HCT116 (cell line): ENCODE measurements around the gene MAP3K3. TPM values are rescaled to one million over a fixed set of nuclear protein-coding genes. Genes with fewer than 3 reads are reported as not detected.

ENCODE experiments used
- ATAC-seq: fragments of 200-7000 bp; cut with Tn5 transposase; 2 replicates; pipeline ENCODE4 v1.9.1; 2020; ENCODE audit warnings: mild to moderate bottlenecking, moderate library complexity
- BruUV-seq: library from RNA; stranded (reverse); fragments of 400-500 nt; replicated peaks from 2 replicates; lab custom pipeline; 2021; lab: Mats Ljungman, UMichigan
- CTCF ChIA-PET: fragments of 300-600 bp; sonication (Branson Sonifier 250); formaldehyde crosslinking; loops from one replicate; lab custom pipeline; 2021; ENCODE audit warnings: antibody characterized with exemption; lab: Charles Lee
- POLR2A ChIA-PET: fragments of 300-600, 350-600 bp; sonication (Branson Sonifier 250); formaldehyde crosslinking; loops from one replicate; lab custom pipeline; 2021; ENCODE audit warnings: antibody characterized with exemption; lab: Charles Lee
- RAD21 ChIA-PET, 2 experiments: fragments of 300-600 bp; sonication (Branson Sonifier 250); formaldehyde crosslinking; loops; one replicate each; lab custom pipeline; 2023; ENCODE audit warnings: low total read pairs in 2 of 2; ENCODE audit not compliant: uncharacterized antibody in 2 of 2, unreplicated experiment in 2 of 2, low non-redundant PET in 1 of 2; lab: Charles Lee
- DNase-seq: peaks from one replicate; pipeline ENCODE4 v3.0.0-alpha.2; 2010; ENCODE audit warnings: low read depth, low spot score
- H2AFZ ChIP-seq: fragments of 200-600 bp; shearing (Covaris generic), sonication (generic); 2 replicates; pipeline ENCODE4 v1.6.1; 2017; ENCODE audit warnings: low read depth, mixed run types, mixed read lengths, antibody characterized with exemption, low read length; ENCODE audit not compliant: poor library complexity, severe bottlenecking
- H3K27ac ChIP-seq: 2 replicates; pipeline ENCODE4 v1.5.1; 2012; ENCODE audit warnings: low read depth, low read length
- H3K27me3 ChIP-seq: fragments of 200-600 bp; sonication (generic); 2 replicates; pipeline ENCODE4 v1.6.1; 2016; ENCODE audit warnings: mixed run types, low read length, mixed read lengths; ENCODE audit not compliant: insufficient read depth
- H3K36me3 ChIP-seq, 2 experiments: fragments of 200-500 bp in 1 of 2; fragments of 200-600 bp in 1 of 2; sonication (Bioruptor generic) in 1 of 2; sonication (generic) in 1 of 2; 2 replicates each; pipeline versions ENCODE4 v1.5.1 to v1.6.1; 2014 to 2016; ENCODE audit warnings: low read length in 2 of 2, inconsistent platforms in 1 of 2, mixed read lengths in 1 of 2, mixed run types in 1 of 2; ENCODE audit not compliant: insufficient read depth in 2 of 2, control insufficient read depth in 1 of 2
- H3K4me1 ChIP-seq, 2 experiments: fragments of 200-600 bp in 1 of 2; sonication (generic) in 1 of 2; 2 replicates each; pipeline versions ENCODE4 v1.5.1 to v1.6.1; 2012 to 2017; ENCODE audit warnings: low read length in 2 of 2, inconsistent platforms in 1 of 2, mild to moderate bottlenecking in 1 of 2, mixed read lengths in 1 of 2, mixed run types in 1 of 2, moderate library complexity in 1 of 2; ENCODE audit not compliant: insufficient read depth in 2 of 2, control insufficient read depth in 1 of 2
- H3K4me2 ChIP-seq: fragments of 200-600 bp; sonication (generic); 2 replicates; pipeline ENCODE4 v1.6.1; 2017; ENCODE audit warnings: mixed run types, low read length, mixed read lengths
- H3K4me3 ChIP-seq, 2 experiments: fragments of 200-600 bp in 1 of 2; sonication (generic) in 1 of 2; replicated peaks in 1 of 2; 2 replicates each; pipeline ENCODE4 v1.5.1; 2011 to 2016; ENCODE audit warnings: low read length in 2 of 2, control low read depth in 1 of 2, low read depth in 1 of 2, mild to moderate bottlenecking in 1 of 2, mixed read lengths in 1 of 2, mixed run types in 1 of 2
- H3K79me2 ChIP-seq: fragments of 200-600 bp; sonication (generic); 2 replicates; pipeline ENCODE4 v1.6.1; 2017; ENCODE audit warnings: mild to moderate bottlenecking, mixed run types, low read length, moderate library complexity, mixed read lengths; ENCODE audit not compliant: insufficient read depth
- H3K9ac ChIP-seq: fragments of 200-600 bp; sonication (generic); 2 replicates; pipeline ENCODE4 v1.6.1; 2016; ENCODE audit warnings: low read length, mixed read lengths
- H3K9me2 ChIP-seq: fragments of 200-600 bp; sonication (generic), shearing (Covaris generic); 2 replicates; pipeline ENCODE4 v1.6.1; 2017; ENCODE audit warnings: mixed run types, mild to moderate bottlenecking, moderate library complexity; ENCODE audit not compliant: insufficient read depth
- H3K9me3 ChIP-seq, 2 experiments: fragments of 200-500 bp in 1 of 2; fragments of 200-600 bp in 1 of 2; sonication (Bioruptor generic) in 1 of 2; sonication (generic) in 1 of 2; 2 replicates each; pipeline ENCODE4 v1.6.1; 2014 to 2017; ENCODE audit warnings: low read length in 2 of 2, mixed read lengths in 2 of 2, inconsistent platforms in 1 of 2, low read depth in 1 of 2, mild to moderate bottlenecking in 1 of 2, mixed run types in 1 of 2, moderate library complexity in 1 of 2; ENCODE audit not compliant: control insufficient read depth in 1 of 2, insufficient read depth in 1 of 2
- H4K20me1 ChIP-seq: fragments of 200-600 bp; sonication (generic), shearing (Covaris generic); 2 replicates; pipeline ENCODE4 v1.6.1; 2017; ENCODE audit warnings: mixed run types, mild to moderate bottlenecking, moderate library complexity; ENCODE audit not compliant: insufficient read depth
- CEBPB ChIP-seq: IDR thresholded peaks from 2 replicates; pipeline ENCODE4 v1.6.1; 2012; ENCODE audit warnings: low read depth
- EZH2phosphoT487 ChIP-seq: fragments of 200-600 bp; IDR thresholded peaks from 2 replicates; pipeline ENCODE4 v1.6.1; 2018; ENCODE audit warnings: antibody characterized with exemption, borderline replicate concordance
- MAX ChIP-seq: IDR thresholded peaks from 2 replicates; pipeline ENCODE4 v1.6.1; 2012
- POLR2A ChIP-seq: IDR thresholded peaks from 2 replicates; pipeline ENCODE4 v1.7.0; 2011; ENCODE audit warnings: borderline replicate concordance; ENCODE audit not compliant: insufficient read depth, insufficient read length; ENCODE audit errors: extremely low read depth
- REST ChIP-seq: IDR thresholded peaks from 2 replicates; pipeline ENCODE4 v1.6.1; 2012; ENCODE audit warnings: low read depth
- SIN3A ChIP-seq: IDR thresholded peaks from 2 replicates; pipeline ENCODE4 v1.6.1; 2012; ENCODE audit warnings: low read depth
- TCF7L2 ChIP-seq: IDR thresholded peaks from 2 replicates; pipeline ENCODE4 v1.7.0; 2011; ENCODE audit warnings: borderline replicate concordance, inconsistent platforms; ENCODE audit not compliant: insufficient read depth, insufficient read length; ENCODE audit errors: extremely low read depth
- ZFX ChIP-seq: fragments of 450-650 bp; IDR thresholded peaks from 2 replicates; pipeline ENCODE4 v1.6.1; 2017
- intact Hi-C: fragments of 100-400 bp; cut with micrococcal nuclease; formaldehyde crosslinking; loops from 2 replicates; pipeline ENCODE4 v1.10.0; 2022
- total RNA-seq: library from RNA; stranded (reverse); gene quantifications from one replicate; pipeline ENCODE4 v1.2.1, GENCODE V29; 2021; ENCODE audit not compliant: unreplicated experiment
- TF ChIP-seq, protein P1 (sequence below), 3 experiments: fragments of 200-600 bp in 1 of 3; sonication (generic) in 1 of 3; IDR thresholded peaks in 2 of 3; conservative IDR thresholded peaks in 1 of 3; 2 replicates each; pipeline ENCODE4 v1.5.1; 2012 to 2017; ENCODE audit warnings: low read depth in 2 of 3, low read length in 2 of 3, antibody characterized with exemption in 1 of 3, borderline replicate concordance in 1 of 3, control low read depth in 1 of 3, mild to moderate bottlenecking in 1 of 3, mixed read lengths in 1 of 3, mixed run types in 1 of 3, moderate library complexity in 1 of 3; ENCODE audit not compliant: insufficient read depth in 1 of 3

MAP3K3 gene
- total RNA-seq, 1 experiment from 2014 or later, result 18.5 TPM

DNA sequence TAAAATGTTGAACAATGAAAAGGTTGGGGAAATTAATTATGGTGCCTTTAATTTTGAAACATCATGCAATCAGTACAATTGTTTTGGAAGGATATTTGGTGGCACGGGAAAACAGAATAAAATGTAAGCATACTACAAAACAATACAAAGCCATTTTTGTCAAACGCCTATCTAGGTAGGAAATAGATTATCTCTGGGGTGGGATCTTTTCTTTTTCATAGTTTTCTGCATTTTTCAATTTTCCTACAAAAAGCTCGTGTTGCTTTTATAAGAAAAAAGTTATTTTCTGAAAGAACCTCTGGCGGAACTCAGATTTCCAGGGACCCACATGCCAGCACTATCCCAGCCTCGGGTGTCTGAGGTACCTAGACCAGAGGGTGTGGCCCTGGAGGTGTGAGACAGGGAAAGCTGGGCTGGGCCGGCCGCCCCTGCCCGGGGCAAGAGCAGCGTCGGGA lies 961 bp upstream of the MAP3K3 start:
- BruUV-seq, result TSS peak; percentile 95
- Histone ChIP-seq H3K9ac (peak overlapping the region; percentile 58), H3K9me2 (no peaks in the 10 kb centered on the region), H3K4me2 (peak overlapping the region; percentile 79), H3K4me3 (peak overlapping the region; percentile 61 to 64), H3K79me2 (peaks cover 14% of the 10 kb centered on the region), H3K36me3 (no peaks in the 10 kb centered on the region)
- DNase-seq (no peak), ATAC-seq (peak; percentile 37)
- intact Hi-C loops, result loop anchor here (5.0 kb wide), 1 partner anchor 221 kb away; the partner anchor contains the start of gene SMARCD2
- peak; percentile 63; the same call in 1 of the 2 replicates for TF ChIP-seq MAX
- TF ChIP-seq EZH2phosphoT487, result no peak
- TF ChIP-seq, all 23 proteins: peak for 1
- Histone ChIP-seq H4K20me1 (no peaks in the 10 kb centered on the region), H3K27ac (peak overlapping the region; percentile 67), H2AFZ (no peak overlapping the region), H3K9me3 (no peaks in the 10 kb centered on the region), H3K27me3 (no peaks in the 10 kb centered on the region), H3K4me1 (peaks cover 12 to 18% of the 10 kb centered on the region in 2 experiments; a peak in 3 of 4 replicates)
- ChIA-PET RAD21 (interaction anchor here in 1 of 2 experiments (1.1 to 1.4 kb wide), 2 partner anchors 9 to 58 kb away, joined by 3 to 5 read pairs; no protein-coding TSS in a partner anchor), POLR2A (interaction anchor here (1.2 to 1.7 kb wide), 6 partner anchors 9 to 182 kb away, joined by 3 to 17 read pairs (median 5); partner anchors contain the start of gene TACO1), CTCF (interaction anchor here (0.8 to 4.9 kb wide), 4 partner anchors 10 to 196 kb away, joined by 6 to 71 read pairs (median 8); no protein-coding TSS in a partner anchor)

DNA sequence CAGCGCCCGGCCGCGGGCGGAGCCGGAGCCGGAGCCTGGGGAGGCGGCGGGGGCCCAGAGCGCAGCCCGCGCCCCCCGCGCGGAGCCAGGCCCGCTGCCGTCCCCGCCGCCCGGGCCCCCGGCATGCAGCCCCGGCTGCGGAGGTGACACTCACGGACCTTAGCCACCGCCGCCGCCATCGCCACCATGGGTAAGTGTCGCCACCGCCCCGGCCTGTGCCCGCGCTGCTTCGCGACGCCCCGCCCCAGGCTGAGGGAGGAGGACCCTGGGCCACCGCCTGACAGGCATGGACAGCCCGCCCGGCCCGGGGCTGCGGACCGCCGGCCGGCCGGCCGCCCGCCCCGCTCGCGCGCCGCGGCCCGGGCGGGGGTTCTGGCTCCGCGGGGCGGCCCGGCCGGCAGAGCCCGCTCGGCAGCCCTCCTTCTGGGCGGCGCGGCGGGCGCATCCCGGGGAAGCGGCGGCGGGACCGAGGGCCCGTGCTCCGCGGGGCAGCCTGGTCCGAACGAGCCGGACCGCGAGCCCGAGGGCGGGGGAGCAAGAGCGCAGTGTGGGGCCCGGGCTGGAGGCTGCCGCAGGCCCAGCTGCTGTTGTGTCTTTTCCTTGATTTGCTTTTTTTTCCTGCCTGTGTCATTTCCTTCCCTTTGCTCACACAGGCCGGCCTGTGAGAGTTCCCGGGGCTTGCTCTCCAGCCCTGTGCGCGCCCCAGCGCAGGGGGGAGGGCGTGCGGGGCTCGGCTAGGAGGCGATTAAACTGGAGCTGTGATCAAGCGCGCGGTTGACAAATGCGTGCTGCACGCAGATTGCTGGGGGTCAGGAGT lies 565 bp downstream of the MAP3K3 start:
- CTCF ChIA-PET, result interaction anchor here (0.9 to 4.9 kb wide), 5 partner anchors 11 to 216 kb away, joined by 3 to 71 read pairs (median 6); no protein-coding TSS in a partner anchor
- intact Hi-C loops, result loop anchor here (2.0 to 5.0 kb wide), 2 partner anchors 176 to 220 kb away; partner anchors contain the start of genes CYB561 and SMARCD2
- H3K9ac ChIP-seq, result peak overlapping the region; percentile 66
- no peaks in the 10 kb centered on the region for H3K36me3 ChIP-seq
- peak overlapping the region; percentile 61 for H3K27ac ChIP-seq
- H3K4me1 ChIP-seq, result peaks cover 12 to 18% of the 10 kb centered on the region in 2 experiments; a peak in 3 of 4 replicates
- peak overlapping the region; percentile 85 for H3K4me2 ChIP-seq
- no peaks in the 10 kb centered on the region for H4K20me1 ChIP-seq
- peak overlapping the region; percentile 10 for H2AFZ ChIP-seq
- RAD21 ChIA-PET, result interaction anchor here (0.6 to 1.4 kb wide), 3 partner anchors 11 to 38 kb away, joined by 3 to 5 read pairs (median 3); no protein-coding TSS in a partner anchor
- H3K79me2 ChIP-seq, result peaks cover 14% of the 10 kb centered on the region
- DNase-seq (no peak), ATAC-seq (peak; percentile 61)
- BruUV-seq, result no TSS peak
- peak overlapping the region; percentile 80 for H3K4me3 ChIP-seq
- H3K9me2 ChIP-seq, result no peaks in the 10 kb centered on the region
- no peaks in the 10 kb centered on the region for H3K27me3 ChIP-seq
- POLR2A ChIA-PET, result interaction anchor here (0.7 to 1.7 kb wide), 13 partner anchors 11 to 189 kb away, joined by 3 to 17 read pairs (median 4); partner anchors contain the start of gene TACO1
- no peaks in the 10 kb centered on the region for H3K9me3 ChIP-seq
- TF ChIP-seq ZFX, result peak; percentile 85
- no peak for TF ChIP-seq EZH2phosphoT487
- TF ChIP-seq TCF7L2, result no peak
- TF ChIP-seq SIN3A, result peak; percentile 40; the same call in 1 of the 2 replicates
- no peak for TF ChIP-seq POLR2A
- TF ChIP-seq, protein P1, sequence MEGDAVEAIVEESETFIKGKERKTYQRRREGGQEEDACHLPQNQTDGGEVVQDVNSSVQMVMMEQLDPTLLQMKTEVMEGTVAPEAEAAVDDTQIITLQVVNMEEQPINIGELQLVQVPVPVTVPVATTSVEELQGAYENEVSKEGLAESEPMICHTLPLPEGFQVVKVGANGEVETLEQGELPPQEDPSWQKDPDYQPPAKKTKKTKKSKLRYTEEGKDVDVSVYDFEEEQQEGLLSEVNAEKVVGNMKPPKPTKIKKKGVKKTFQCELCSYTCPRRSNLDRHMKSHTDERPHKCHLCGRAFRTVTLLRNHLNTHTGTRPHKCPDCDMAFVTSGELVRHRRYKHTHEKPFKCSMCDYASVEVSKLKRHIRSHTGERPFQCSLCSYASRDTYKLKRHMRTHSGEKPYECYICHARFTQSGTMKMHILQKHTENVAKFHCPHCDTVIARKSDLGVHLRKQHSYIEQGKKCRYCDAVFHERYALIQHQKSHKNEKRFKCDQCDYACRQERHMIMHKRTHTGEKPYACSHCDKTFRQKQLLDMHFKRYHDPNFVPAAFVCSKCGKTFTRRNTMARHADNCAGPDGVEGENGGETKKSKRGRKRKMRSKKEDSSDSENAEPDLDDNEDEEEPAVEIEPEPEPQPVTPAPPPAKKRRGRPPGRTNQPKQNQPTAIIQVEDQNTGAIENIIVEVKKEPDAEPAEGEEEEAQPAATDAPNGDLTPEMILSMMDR (IDR thresholded peaks at IDR 0.05 in 2 of 3, conservative IDR thresholded peaks at IDR 0.05 in 1 of 3; ENCODE audit: borderline replicate concordance in 1 of 3, insufficient read depth in 1 of 3, low read depth in 2 of 3, low read length in 2 of 3), result no peak
- no peak for TF ChIP-seq CEBPB
- no peak for TF ChIP-seq REST
